Measurements from ENCODE around the gene ERCC6L2. TPM values are rescaled to one million over a fixed set of nuclear protein-coding genes. Genes with fewer than 3 reads are reported as not detected.

Gene ERCC6L2
- total RNA-seq, 1 donor from 2014 or later = 49.5 TPM

DNA sequence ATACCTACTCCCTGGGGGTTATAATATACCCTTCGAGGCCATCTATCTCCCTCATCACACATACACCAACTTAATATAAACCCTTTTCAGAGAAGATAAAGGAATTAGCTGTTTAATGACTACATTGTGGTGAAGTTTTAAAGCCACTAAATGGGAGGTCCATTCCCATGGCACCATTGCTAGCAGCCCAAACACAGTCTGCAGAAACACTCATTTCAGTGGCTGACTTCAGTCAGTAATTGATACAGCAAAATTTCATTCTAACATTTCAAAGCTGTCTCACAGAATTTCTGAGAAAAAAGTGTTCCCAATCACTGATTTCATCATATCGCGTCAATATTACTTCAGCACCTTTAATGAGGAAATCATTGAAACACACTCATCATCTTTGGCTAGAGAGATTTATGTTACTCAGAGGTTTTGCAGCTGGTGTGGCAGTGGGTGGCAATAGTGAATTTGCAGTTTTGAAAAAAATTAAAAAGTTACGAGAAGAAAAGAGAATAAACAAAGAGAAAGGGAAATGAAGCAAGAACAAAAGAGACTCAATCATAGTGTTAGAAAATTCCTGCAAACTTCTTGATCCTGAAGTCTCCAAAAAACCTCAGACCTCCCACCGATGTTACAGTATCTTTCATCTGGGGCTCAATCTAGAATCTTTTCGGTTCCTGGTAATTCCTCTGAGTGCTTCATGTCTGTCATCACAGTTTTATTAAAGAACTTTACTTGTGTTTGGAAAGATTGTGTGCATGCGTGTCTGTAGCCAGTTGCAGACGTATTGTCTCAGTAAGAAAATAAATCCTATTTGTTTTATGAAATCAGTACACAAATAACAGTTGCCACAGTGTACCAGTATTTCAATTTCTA lies 105.0 kb downstream of the ERCC6L2 start:
- H3K27me3 Mint-ChIP-seq = no peaks in the 10 kb centered on the region
- H3K36me3 Mint-ChIP-seq (ENCODE audit: insufficient read depth) = peaks cover 9% of the 10 kb centered on the region
- no peaks in the 10 kb centered on the region for H3K4me1 Mint-ChIP-seq (ENCODE audit: low read depth)
- no peak for DNase-seq (ENCODE audit: low spot score, unreplicated experiment)
- H3K9me3 Mint-ChIP-seq (ENCODE audit: low read depth) = no peaks in the 10 kb centered on the region
- no peak overlapping the region for H3K27ac Mint-ChIP-seq
- H3K4me3 Mint-ChIP-seq (ENCODE audit: low read depth) = no peak overlapping the region
- TF ChIP-seq CTCF (IDR thresholded peaks at IDR 0.05; ENCODE audit: unreplicated experiment) = no peak

DNA sequence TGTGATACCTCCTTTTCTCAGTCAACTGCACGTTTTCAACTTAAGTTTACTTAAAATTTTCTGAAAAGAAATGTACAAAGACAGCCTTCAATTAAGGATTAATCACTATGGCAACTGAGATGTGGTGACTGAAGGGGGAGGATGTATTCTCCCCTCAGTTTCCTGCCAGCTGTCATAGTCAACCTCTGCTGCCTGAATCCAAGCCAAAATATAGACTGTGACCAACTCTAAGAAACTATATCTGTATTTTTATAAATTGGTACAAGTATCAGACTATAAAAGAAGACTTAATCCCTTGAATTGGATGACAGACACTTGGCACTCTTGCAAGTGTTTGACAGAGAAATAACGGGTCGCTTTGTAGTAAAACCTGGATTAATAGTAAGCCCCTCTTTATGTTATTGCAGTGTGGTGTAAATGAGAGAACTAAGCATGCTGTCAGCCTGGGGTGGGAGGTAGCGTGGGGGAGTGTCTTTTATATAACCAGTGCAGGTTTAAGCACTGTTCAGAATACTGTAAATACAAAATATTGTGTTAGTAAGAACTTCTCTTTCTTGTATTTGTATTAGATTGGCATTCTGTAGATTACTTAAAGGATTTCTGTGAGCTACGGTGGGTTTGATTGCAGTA lies 106.4 kb downstream of the ERCC6L2 start:
- H3K9me3 Mint-ChIP-seq (ENCODE audit: low read depth) = peaks cover 3% of the 10 kb centered on the region
- no peak overlapping the region for H3K4me3 Mint-ChIP-seq (ENCODE audit: low read depth)

DNA sequence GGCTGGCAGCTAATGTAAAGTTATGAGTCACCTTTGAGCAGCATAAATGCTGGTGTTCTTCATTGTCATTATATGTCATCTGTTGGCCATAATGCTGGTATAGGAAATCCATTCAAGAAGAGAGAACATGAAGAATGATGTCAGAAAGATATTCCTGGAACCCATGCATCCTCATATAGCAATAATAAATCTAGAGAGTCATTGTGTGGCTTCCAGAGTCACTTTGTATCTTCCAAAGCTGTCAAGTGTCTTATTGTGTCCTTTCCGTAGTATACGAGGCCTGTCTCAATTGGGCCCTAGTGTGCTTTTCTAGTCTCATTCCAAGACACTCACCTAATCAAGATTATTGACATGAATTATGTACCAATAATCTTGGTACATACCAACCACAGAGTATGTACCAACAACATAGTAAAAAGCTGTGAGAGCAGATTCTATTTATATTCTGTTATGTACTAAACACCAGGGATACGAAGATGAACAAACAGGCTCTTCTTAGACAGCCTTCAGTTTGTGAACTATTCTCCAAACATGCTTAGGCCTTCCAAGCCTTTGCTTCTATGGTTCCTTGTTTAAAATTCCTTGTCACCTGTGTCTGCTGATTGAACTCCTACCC lies 110.1 kb downstream of the ERCC6L2 start:
- peaks cover 5% of the 10 kb centered on the region for H3K4me1 Mint-ChIP-seq (ENCODE audit: low read depth)

More for the DNA sequence above, 106.4 kb downstream of the ERCC6L2 start:
- Mint-ChIP-seq H3K4me1 (ENCODE audit: low read depth) (no peaks in the 10 kb centered on the region), H3K27me3 (no peaks in the 10 kb centered on the region), H3K27ac (no peak overlapping the region), H3K36me3 (ENCODE audit: insufficient read depth) (peaks cover 19% of the 10 kb centered on the region)
- no peak for TF ChIP-seq CTCF (IDR thresholded peaks at IDR 0.05; ENCODE audit: unreplicated experiment)
- DNase-seq (ENCODE audit: low spot score, unreplicated experiment) = no peak

GRCh38 chr9:95989297-95989696 lies 113.8 kb downstream of the ERCC6L2 start:
- peaks cover 27% of the 10 kb centered on the region for H3K36me3 Mint-ChIP-seq (ENCODE audit: insufficient read depth)
- no peak overlapping the region for H3K27ac Mint-ChIP-seq
- H3K4me3 Mint-ChIP-seq (ENCODE audit: low read depth) = no peak overlapping the region
- H3K27me3 Mint-ChIP-seq = no peaks in the 10 kb centered on the region
- H3K9me3 Mint-ChIP-seq (ENCODE audit: low read depth) = peaks cover 7% of the 10 kb centered on the region
- no peak for DNase-seq (ENCODE audit: low spot score, unreplicated experiment)
- no peak for TF ChIP-seq CTCF (IDR thresholded peaks at IDR 0.05; ENCODE audit: unreplicated experiment)
- H3K4me1 Mint-ChIP-seq (ENCODE audit: low read depth) = peaks cover 5% of the 10 kb centered on the region

More for the DNA sequence above, 110.1 kb downstream of the ERCC6L2 start:
- Mint-ChIP-seq H3K4me3 (ENCODE audit: low read depth) (no peak overlapping the region), H3K9me3 (ENCODE audit: low read depth) (peaks cover 7% of the 10 kb centered on the region), H3K27me3 (no peaks in the 10 kb centered on the region), H3K27ac (no peak overlapping the region), H3K36me3 (ENCODE audit: insufficient read depth) (peaks cover 28% of the 10 kb centered on the region)
- no peak for DNase-seq (ENCODE audit: low spot score, unreplicated experiment)
- TF ChIP-seq CTCF (IDR thresholded peaks at IDR 0.05; ENCODE audit: unreplicated experiment) = no peak

GRCh38 chr9:95991326-95991725 lies 115.8 kb downstream of the ERCC6L2 start:
- no peak for TF ChIP-seq CTCF (IDR thresholded peaks at IDR 0.05; ENCODE audit: unreplicated experiment)

More at GRCh38 chr9:95991326-95991725, 115.8 kb downstream of the ERCC6L2 start:
- Mint-ChIP-seq H3K4me1 (ENCODE audit: low read depth) (peaks cover 5% of the 10 kb centered on the region), H3K27me3 (no peaks in the 10 kb centered on the region), H3K9me3 (ENCODE audit: low read depth) (peaks cover 7% of the 10 kb centered on the region), H3K4me3 (ENCODE audit: low read depth) (no peak overlapping the region), H3K27ac (no peak overlapping the region), H3K36me3 (ENCODE audit: insufficient read depth) (peaks cover 18% of the 10 kb centered on the region)
- DNase-seq (ENCODE audit: low spot score, unreplicated experiment) = no peak
